ENCODE measurements around the gene RALGAPB. TPM values are rescaled to one million over a fixed set of nuclear protein-coding genes. Genes with fewer than 3 reads are reported as not detected.

The RALGAPB gene
- total and polyA plus RNA-seq, 10 donors, result 6.8 to 62.5 (median 44.1) TPM

DNA sequence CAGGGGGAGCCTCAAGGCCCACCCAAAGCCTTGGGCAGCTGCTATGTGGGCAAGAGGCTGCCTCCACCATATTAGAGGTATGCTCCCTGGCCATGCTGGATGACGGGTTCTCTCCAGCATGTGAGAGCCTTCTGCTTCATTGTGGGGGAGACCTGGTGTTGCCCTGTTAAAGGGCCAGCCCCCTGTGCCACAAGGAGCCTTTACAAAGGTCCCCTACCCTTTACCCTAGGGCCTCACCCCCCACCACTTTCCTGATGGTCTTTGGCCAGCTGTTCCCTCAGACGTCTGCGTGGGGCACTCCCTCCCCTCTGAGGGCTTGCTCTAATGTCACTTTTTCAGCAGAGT, 113.5 kb downstream of the RALGAPB start:
- no peaks in the 10 kb centered on the region for H3K4me1 ChIP-seq
- 54 to 72% (median 71%) methylated on average over 2 to 3 of the region's 3 CpGs for WGBS, 5 donors

DNA sequence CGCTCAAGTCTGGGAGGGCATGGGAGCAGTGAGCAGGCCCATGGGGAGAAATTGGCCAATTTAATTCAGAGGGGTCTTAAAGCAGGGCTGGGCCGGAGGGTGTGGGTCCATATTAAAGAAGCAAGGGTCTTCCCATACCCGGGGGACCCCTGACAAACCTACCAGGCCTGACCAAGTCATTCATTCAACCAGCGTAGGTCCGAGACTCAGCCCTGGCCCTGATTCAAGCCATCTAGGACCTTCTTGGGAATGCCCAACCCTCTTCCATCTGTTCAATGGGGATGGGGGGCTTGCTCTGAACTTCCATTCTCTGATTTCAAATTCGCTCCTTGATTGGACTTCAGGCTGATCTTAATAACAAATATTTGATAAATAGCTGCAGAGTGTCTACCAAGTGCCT, 115.7 kb downstream of the RALGAPB start:
- Histone ChIP-seq H3K9me3 (no peaks in the 10 kb centered on the region), H3K36me3 (no peaks in the 10 kb centered on the region), H3K27ac (no peak overlapping the region), H3K4me1 (no peaks in the 10 kb centered on the region), H3K27me3 (replicated peaks in 1 of 7) (peaks cover 0 to 61% (median 0%) of the 10 kb centered on the region in 7 donors), H3K4me3 (no peak overlapping the region)
- WGBS, 5 donors, result 79 to 93% (median 90%) methylated on average over 6 of the region's 6 CpGs
- DNase-seq, result no peak
- TF ChIP-seq POLR2AphosphoS5 (IDR thresholded peaks at IDR 0.05), result no peak
- intact Hi-C loops (cut with DNase I; ENCODE audit: low total_unique reads), result no loop called here

More for the DNA sequence above, 113.5 kb downstream of the RALGAPB start:
- Histone ChIP-seq H3K27ac (no peak overlapping the region), H3K27me3 (replicated peaks in 1 of 7) (peaks cover 0 to 55% (median 0%) of the 10 kb centered on the region in 7 donors), H3K9me3 (no peaks in the 10 kb centered on the region), H3K36me3 (no peaks in the 10 kb centered on the region), H3K4me3 (no peak overlapping the region)
- TF ChIP-seq POLR2AphosphoS5 (IDR thresholded peaks at IDR 0.05), result no peak
- TF ChIP-seq CTCF (IDR thresholded peaks at IDR 0.05 in 8 of 11, conservative IDR thresholded peaks at IDR 0.05 in 3 of 11), result no peak
- no peak for TF ChIP-seq POLR2A (IDR thresholded peaks at IDR 0.05)
- DNase-seq, result no peak
- intact Hi-C loops (cut with DNase I; ENCODE audit: low total_unique reads), result no loop called here

GRCh38 chr20:38589351-38589750, 116.7 kb downstream of the RALGAPB start:
- WGBS, 5 donors, result 77 to 92% (median 83%) methylated on average over 4 of the region's 4 CpGs
- Histone ChIP-seq H3K36me3 (no peaks in the 10 kb centered on the region), H3K4me1 (no peaks in the 10 kb centered on the region), H3K27me3 (replicated peaks in 1 of 7) (peaks cover 0 to 53% (median 0%) of the 10 kb centered on the region in 7 donors), H3K4me3 (no peak overlapping the region), H3K27ac (no peak overlapping the region), H3K9me3 (no peaks in the 10 kb centered on the region)
- no peak for DNase-seq
- TF ChIP-seq CTCF (IDR thresholded peaks at IDR 0.05 in 8 of 11, conservative IDR thresholded peaks at IDR 0.05 in 3 of 11) (no peak), POLR2A (IDR thresholded peaks at IDR 0.05) (no peak), POLR2AphosphoS5 (IDR thresholded peaks at IDR 0.05) (no peak)
- intact Hi-C loops (cut with DNase I; ENCODE audit: low total_unique reads), result no loop called here

- WGBS, 5 donors, result 78 to 89% (median 85%) methylated on average over 3 of the region's 3 CpGs
- intact Hi-C loops (cut with DNase I; ENCODE audit: low total_unique reads), result no loop called here
- no peak overlapping the region for H3K4me3 ChIP-seq
- H3K27me3 ChIP-seq (replicated peaks in 1 of 7), result peaks cover 0 to 45% (median 0%) of the 10 kb centered on the region in 7 donors
- H3K4me1 ChIP-seq, result no peaks in the 10 kb centered on the region
- no peak for DNase-seq
- no peaks in the 10 kb centered on the region for H3K9me3 ChIP-seq
- TF ChIP-seq POLR2AphosphoS5 (IDR thresholded peaks at IDR 0.05) (no peak), CTCF (IDR thresholded peaks at IDR 0.05 in 8 of 11, conservative IDR thresholded peaks at IDR 0.05 in 3 of 11) (no peak), POLR2A (IDR thresholded peaks at IDR 0.05) (no peak)
- no peak overlapping the region for H3K27ac ChIP-seq
- H3K36me3 ChIP-seq, result no peaks in the 10 kb centered on the region
Observed at GRCh38 chr20:38589967-38590675, 117.5 kb downstream of the RALGAPB start.

All from spleen (tissue), 11 donors.